22Rv1 (cell line): ENCODE measurements around the gene DYRK1B.

Experiments
- H3K27ac ChIP-seq: fragments of 450-650 bp; 2 replicates; pipeline ENCODE4 v1.5.1; 2017
- CTCF ChIP-seq: fragments of 450-650 bp; IDR thresholded peaks from 2 replicates; pipeline ENCODE4 v1.5.1; 2017; ENCODE audit warnings: mild to moderate bottlenecking
- ZFX ChIP-seq: fragments of 450-650 bp; IDR thresholded peaks from 2 replicates; pipeline ENCODE4 v1.6.1; 2017; ENCODE audit warnings: antibody characterized with exemption, borderline replicate concordance

DYRK1B gene

DNA sequence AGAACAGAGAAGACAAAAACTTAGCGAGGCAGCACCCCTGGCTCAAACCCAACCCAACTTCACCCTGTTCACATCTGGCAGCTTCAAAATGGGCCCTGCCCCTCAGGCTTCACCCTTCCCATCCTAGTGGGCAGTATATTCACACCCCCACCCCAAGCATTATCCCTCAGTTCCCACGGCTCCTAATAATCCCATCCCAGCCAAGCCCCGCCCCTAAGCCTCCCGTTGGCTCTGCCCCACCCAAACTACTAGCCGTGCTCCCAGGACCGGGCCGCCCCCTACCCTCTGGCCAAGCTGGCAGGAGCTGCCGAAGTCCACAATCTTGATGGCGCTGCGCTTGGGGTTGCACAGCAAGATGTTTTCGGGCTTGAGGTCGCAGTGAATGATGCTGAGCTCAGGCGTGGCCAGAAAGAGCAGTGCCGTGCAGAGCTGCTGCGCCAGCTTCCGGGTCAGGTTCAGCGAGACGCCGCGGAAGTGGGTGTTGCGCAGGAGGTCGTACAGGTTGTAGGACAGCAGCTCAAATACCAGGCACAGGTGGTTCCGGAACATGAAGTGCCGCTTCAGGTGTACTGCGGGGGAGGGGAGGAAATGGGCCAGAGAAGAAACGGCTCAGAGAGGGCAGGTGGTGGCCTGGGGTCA, 5.8 kb downstream of the DYRK1B start:
- no peak overlapping the region for H3K27ac ChIP-seq
- no peak for TF ChIP-seq CTCF
- TF ChIP-seq ZFX: no peak

GRCh38 chr19:39827216-39827615, 6.7 kb downstream of the DYRK1B start:
- H3K27ac ChIP-seq: no peak overlapping the region
- TF ChIP-seq CTCF: no peak
- TF ChIP-seq ZFX: no peak

DNA sequence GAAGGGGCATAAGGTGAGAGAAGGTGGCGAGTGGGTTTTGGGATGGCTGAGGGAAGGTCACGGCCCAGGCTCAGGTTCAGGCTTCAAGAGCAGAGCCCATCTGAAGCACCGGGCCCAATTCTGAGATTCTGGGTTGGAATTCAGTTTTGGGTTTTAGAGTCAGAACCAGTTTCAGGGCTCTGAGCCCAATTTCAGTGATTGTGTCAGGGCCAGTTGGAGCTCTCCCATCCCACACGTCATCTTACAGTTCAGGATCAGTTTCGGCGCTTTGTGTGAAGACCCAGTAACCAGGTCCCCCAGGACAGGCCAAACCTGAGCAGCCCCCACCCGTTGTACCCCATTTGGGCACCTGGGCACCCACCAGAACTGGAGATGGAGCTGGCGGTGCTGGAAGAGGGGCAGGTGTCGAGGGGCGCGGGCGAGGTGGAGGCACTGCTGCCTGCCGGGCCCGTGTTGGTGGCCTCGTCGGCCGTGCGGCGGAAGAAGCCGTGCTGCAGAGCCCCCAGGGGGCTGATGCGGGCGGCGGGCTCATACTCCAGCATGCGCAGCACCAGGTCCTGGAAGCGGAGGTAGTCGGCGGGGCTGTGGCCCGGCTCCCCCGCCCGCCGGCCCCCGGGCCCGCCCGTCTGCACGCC, 7.5 kb downstream of the DYRK1B start:
- H3K27ac ChIP-seq: no peak overlapping the region
- TF ChIP-seq CTCF: no peak

DNA sequence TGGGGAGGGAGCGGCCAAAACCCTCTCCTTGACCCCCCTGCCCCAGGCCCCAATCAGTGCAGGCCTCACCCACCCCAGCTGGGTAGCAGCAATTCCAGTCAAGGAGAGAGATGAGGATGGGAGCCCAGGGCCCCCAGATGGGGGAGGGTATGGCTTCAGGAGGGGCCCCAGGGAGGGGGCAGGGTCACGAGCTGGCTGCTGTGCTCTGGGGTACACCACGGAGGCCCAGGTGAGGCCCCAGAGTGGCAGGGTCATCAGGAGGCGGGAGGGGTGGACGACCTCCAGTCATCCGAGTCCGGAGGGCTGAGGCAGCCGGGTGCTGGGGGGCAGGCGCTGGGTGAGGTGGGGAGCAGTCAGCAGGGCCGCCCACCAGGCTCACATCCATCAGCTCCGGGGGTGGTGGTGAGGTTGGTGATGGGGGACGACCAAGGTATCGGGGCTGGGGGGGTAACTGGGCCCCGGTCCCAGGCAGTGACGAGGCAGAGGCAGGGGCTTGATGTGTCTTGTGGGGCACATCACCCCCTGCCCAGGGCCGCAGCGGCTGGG, 8.4 kb downstream of the DYRK1B start:
- no peak overlapping the region; the same call in 1 of the 2 replicates for H3K27ac ChIP-seq
- TF ChIP-seq ZFX (no peak), CTCF (no peak)

GRCh38 chr19:39825093-39825463, 8.9 kb downstream of the DYRK1B start:
- TF ChIP-seq ZFX (no peak), CTCF (no peak)
- H3K27ac ChIP-seq: peak overlapping the region; percentile 52

GRCh38 chr19:39824143-39825092, 9.5 kb downstream of the DYRK1B start:
- H3K27ac ChIP-seq: peak overlapping the region; percentile 52
- TF ChIP-seq ZFX (no peak), CTCF (no peak)
